ENCODE data around the gene PMPCA. TPM values are rescaled to one million over a fixed set of nuclear protein-coding genes. Genes with fewer than 3 reads are reported as not detected.

The PMPCA gene
- total and polyA plus RNA-seq, 12 donors = 59.3 to 85.2 (median 75.4) TPM

DNA sequence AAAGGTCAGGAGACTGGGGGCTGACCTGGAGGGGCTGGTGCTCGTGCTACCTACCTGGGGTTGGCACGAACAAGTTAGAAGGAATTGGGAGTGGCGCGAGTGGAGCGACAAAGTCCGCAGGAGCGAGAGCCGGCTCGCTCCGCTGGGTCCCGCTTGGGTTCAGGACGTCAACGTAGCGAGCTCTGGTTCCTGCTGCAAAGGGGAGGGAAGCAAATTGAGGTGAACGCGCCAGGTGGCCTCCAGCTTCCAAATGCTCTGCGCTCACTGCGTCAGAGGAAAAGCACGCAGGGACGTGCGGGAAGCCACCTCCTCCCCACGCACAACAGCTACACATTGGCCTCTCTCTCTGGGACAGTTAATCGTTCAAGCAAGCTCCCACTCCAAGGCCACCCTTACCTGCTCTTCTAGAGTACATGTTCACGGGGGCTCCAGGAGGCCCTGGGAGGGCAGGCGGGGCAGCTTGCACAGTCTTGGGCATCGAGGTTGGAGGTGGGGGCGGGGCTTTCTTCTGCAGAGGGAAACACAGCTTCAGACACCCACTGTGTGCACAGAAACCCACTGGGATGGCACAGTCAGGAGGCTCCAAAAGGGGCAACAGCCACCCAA is 36.8 kb downstream of the PMPCA start:
- no peak overlapping the region for H3K4me3 ChIP-seq
- WGBS, 2 donors = 95 to 96% methylated on average over 27 of the region's 27 CpGs
- no peaks in the 10 kb centered on the region for H3K9me3 ChIP-seq
- no peaks in the 10 kb centered on the region for H3K4me1 ChIP-seq
- peak in 1 of 8 donors; percentile 42 for ATAC-seq
- no peak overlapping the region for H3K27ac ChIP-seq
- no peak for TF ChIP-seq CTCF (IDR thresholded peaks at IDR 0.05)
- H3K27me3 ChIP-seq = no peaks in the 10 kb centered on the region
- intact Hi-C loops (cut with DNase I) = no loop called here
- DNase-seq = no peak
- H3K36me3 ChIP-seq = peaks cover 3 to 97% (median 73%) of the 10 kb centered on the region in 9 donors

- Histone ChIP-seq H3K27ac (no peak overlapping the region), H3K4me3 (no peak overlapping the region), H3K36me3 (peaks cover 0 to 97% (median 64%) of the 10 kb centered on the region in 9 donors), H3K9me3 (no peaks in the 10 kb centered on the region), H3K27me3 (no peaks in the 10 kb centered on the region), H3K4me1 (no peaks in the 10 kb centered on the region)
- ATAC-seq = no peak
- no peak for TF ChIP-seq CTCF (IDR thresholded peaks at IDR 0.05)
- intact Hi-C loops (cut with DNase I) = no loop called here
- 87 to 91% methylated on average over 3 of the region's 3 CpGs for WGBS, 2 donors
- DNase-seq = no peak
Observed at GRCh38 chr9:136448655-136449054, 38.2 kb downstream of the PMPCA start.

- intact Hi-C loops (cut with DNase I) = no loop called here
- WGBS, 2 donors = 85 to 90% methylated on average over 26 of the region's 26 CpGs
- H3K9me3 ChIP-seq = no peaks in the 10 kb centered on the region
- no peak overlapping the region for H3K27ac ChIP-seq
- ATAC-seq (no peak), DNase-seq (no peak)
- H3K4me1 ChIP-seq = no peaks in the 10 kb centered on the region
- no peak for TF ChIP-seq CTCF (IDR thresholded peaks at IDR 0.05)
- no peak overlapping the region for H3K4me3 ChIP-seq
- H3K36me3 ChIP-seq = peaks cover 0 to 97% (median 80%) of the 10 kb centered on the region in 9 donors
- no peaks in the 10 kb centered on the region for H3K27me3 ChIP-seq
Observed at GRCh38 chr9:136451221-136451877, 40.9 kb downstream of the PMPCA start.

DNA sequence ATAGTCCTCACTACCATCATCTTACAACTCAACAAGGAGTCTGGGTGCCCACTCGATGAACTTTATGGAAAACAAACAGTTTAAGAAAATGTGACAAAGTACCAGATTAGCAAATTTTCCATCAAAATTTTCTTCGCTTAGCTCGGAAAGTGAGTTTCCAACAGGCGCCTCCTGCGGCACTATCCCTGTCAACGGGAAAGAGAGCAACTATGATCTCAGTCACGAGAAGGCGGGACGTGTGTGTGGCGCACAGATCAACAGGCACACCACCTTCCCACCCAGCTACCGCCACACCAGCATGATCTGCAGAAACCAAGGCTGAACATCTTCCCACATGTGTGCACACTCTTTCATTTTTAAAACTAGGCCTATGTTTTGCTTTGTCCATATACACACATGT is 42.9 kb downstream of the PMPCA start:
- Histone ChIP-seq H3K9me3 (no peaks in the 10 kb centered on the region), H3K4me1 (no peaks in the 10 kb centered on the region), H3K4me3 (no peak overlapping the region), H3K27ac (no peak overlapping the region), H3K36me3 (peaks cover 0 to 99% (median 80%) of the 10 kb centered on the region in 9 donors), H3K27me3 (no peaks in the 10 kb centered on the region)
- WGBS, 2 donors = 92 to 95% methylated on average over 11 of the region's 11 CpGs
- no peak for ATAC-seq
- no peak for TF ChIP-seq CTCF (IDR thresholded peaks at IDR 0.05)
- no peak for DNase-seq
- intact Hi-C loops (cut with DNase I) = no loop called here

All from heart right ventricle (tissue), 16 donors.